ENCODE measurements around the gene WDR83. TPM values are rescaled to one million over a fixed set of nuclear protein-coding genes. Genes with fewer than 3 reads are reported as not detected.

WDR83 gene
- total RNA-seq, 6 experiments from 2014 or later, result 8.6 to 13.3 (median 9.9) TPM

- peak overlapping the region; percentile 85 for H3K27ac Mint-ChIP-seq
Measured at GRCh38 chr19:12720296-12720695, 53.7 kb downstream of the WDR83 start.

DNA sequence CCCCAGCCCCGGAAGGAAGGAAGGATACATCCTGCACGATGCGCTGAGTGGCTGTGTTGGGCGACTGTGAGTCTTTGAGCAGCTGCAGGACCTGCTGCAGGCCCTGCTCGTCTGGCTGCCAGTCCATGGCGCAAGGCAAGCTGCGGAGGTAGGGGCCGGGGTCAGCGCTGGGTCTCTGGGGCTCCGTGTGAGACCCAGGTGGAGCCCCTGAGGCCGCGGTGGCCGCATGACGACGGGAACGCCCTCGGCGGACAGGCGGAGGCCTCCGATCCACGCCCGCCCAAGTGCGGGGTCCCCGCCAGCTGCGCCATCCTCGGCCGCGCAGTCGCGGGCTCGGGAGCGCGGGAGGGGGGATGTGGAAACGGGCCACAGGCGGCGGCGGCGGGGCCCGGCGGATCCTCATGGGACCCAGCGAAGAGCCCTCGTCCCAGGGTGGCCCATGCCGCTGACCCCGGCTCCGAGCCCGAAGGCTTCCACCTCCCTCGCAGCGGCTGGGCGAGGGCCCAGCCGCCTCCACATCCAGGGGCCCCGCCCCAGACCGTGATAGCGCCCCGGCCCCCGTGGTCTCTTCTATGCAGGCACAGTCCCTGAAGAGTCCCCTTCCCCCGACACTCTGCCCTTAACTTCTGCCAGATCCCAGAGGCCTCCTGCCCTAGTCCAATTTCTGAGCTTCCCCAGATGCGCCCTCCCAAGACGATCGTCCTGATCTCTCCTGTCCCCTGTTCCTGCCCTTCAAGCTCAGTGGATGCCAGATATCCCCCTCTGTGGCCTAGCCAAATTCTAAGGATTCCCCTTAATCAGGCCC is 54.4 kb downstream of the WDR83 start:
- Mint-ChIP-seq H3K27ac (peak overlapping the region; percentile 99), H3K27me3 (ENCODE audit: insufficient read depth) (peaks cover 12% of the 10 kb centered on the region), H3K4me3 (peak overlapping the region; percentile 97), H3K36me3 (ENCODE audit: low read depth) (peaks cover 21% of the 10 kb centered on the region), H3K4me1 (ENCODE audit: low read depth) (peaks cover 43% of the 10 kb centered on the region), H3K9me3 (no peaks in the 10 kb centered on the region)
- DNase-seq, result peak; percentile 5
- TF ChIP-seq, protein P1, sequence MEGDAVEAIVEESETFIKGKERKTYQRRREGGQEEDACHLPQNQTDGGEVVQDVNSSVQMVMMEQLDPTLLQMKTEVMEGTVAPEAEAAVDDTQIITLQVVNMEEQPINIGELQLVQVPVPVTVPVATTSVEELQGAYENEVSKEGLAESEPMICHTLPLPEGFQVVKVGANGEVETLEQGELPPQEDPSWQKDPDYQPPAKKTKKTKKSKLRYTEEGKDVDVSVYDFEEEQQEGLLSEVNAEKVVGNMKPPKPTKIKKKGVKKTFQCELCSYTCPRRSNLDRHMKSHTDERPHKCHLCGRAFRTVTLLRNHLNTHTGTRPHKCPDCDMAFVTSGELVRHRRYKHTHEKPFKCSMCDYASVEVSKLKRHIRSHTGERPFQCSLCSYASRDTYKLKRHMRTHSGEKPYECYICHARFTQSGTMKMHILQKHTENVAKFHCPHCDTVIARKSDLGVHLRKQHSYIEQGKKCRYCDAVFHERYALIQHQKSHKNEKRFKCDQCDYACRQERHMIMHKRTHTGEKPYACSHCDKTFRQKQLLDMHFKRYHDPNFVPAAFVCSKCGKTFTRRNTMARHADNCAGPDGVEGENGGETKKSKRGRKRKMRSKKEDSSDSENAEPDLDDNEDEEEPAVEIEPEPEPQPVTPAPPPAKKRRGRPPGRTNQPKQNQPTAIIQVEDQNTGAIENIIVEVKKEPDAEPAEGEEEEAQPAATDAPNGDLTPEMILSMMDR (IDR thresholded peaks at IDR 0.05), result no peak

More at GRCh38 chr19:12720296-12720695, 53.7 kb downstream of the WDR83 start:
- TF ChIP-seq, protein P1 (IDR thresholded peaks at IDR 0.05), result no peak
- Mint-ChIP-seq H3K9me3 (no peaks in the 10 kb centered on the region), H3K36me3 (ENCODE audit: low read depth) (peaks cover 25% of the 10 kb centered on the region), H3K4me3 (peak overlapping the region; percentile 94), H3K4me1 (ENCODE audit: low read depth) (peaks cover 43% of the 10 kb centered on the region), H3K27me3 (ENCODE audit: insufficient read depth) (peaks cover 12% of the 10 kb centered on the region)
- no peak for DNase-seq

DNA sequence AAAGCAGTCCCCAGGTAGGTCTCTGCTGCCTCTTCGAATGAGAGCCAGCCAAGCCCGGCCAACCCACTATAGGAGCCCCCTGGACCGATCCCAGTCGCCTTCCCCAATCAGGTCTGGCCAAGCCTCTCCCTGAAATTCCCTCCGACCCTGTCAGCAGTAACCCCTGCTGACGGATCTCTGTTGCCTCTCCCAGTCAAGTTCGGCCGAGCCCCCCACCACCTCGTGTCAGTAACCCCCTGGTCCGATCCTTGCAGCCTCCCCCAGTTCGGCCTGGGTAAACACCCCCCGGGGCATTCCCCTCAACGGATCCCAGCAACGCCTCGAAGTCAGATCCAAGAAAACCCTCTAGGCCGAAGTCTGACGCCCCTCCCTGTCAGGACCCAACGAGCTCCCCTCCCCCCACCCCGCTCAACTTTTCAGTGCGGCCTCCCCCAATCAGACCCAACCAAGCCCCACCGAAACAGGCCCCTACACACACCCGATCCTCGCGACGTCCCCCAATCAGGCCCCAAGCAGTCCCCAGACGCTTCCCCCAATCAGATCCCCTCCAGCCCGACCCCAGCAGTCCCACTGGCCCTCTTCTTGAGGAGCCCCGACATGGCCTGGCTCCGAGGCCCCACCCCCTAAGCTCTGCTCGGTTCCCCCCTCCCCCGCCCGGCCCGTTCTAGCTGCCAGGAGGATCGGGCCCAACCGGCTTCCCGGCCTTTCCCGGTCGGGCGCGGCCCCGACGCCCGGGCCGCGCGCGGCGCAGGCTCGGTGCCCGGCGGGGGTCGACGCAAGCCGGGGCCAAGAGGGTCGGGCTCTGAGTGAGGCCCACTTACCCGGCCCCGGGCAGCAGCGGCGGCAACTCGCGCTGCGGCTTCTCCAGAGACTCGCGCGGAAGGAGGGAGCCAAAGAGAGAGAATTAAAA is 55.3 kb downstream of the WDR83 start:
- no peaks in the 10 kb centered on the region for H3K9me3 Mint-ChIP-seq
- TF ChIP-seq, protein P1 (IDR thresholded peaks at IDR 0.05), result no peak
- peak; percentile 42 for DNase-seq
- peak overlapping the region; percentile 97 for H3K4me3 Mint-ChIP-seq
- peaks cover 43% of the 10 kb centered on the region for H3K4me1 Mint-ChIP-seq (ENCODE audit: low read depth)
- H3K27ac Mint-ChIP-seq, result peak overlapping the region; percentile 99
- peaks cover 9% of the 10 kb centered on the region for H3K27me3 Mint-ChIP-seq (ENCODE audit: insufficient read depth)
- peaks cover 25% of the 10 kb centered on the region for H3K36me3 Mint-ChIP-seq (ENCODE audit: low read depth)

DNA sequence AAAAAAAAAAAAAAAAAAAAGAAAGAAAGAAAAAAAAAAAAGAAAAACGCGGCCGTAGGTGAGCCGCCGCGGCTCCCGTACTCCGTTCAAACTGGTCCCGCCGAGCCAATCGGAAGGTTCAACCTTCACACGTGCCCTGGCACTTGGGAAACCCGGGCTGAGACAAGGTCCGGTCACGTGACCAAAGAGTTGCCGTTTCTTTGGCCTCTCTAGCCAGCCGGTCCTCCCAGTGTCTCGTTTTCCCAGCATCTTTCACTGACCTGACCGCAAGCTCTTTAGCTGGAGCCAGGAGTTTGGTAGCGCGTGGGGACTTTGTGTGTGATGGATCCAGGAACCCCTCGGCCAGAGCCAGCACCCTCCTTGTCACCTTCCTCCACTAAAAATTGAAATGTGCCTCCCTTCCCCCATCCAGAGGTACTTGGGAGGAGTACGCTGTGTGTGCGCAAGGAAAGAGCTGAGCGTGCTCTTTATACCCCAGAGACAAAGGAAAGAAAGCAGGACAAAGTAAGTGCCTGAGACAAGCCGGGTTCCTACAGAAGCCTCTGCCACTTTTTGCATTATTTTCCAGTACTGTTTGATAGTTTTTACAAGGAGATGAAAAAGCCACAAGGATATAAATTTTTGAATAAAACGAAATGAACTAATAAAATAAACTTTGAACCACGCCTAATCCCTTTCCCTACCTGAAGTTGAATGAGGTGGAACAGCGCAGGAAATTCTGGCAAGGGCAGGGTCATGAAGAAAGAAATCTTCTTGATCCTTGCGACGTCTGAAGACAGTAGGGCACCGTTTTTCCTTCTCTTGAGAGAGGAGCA is 56.2 kb downstream of the WDR83 start:
- TF ChIP-seq, protein P1 (IDR thresholded peaks at IDR 0.05), result no peak
- H3K27ac Mint-ChIP-seq, result peak overlapping the region; percentile 99
- peak; percentile 99 for DNase-seq
- peaks cover 26% of the 10 kb centered on the region for H3K36me3 Mint-ChIP-seq (ENCODE audit: low read depth)
- peak overlapping the region; percentile 97 for H3K4me3 Mint-ChIP-seq
- H3K9me3 Mint-ChIP-seq, result no peaks in the 10 kb centered on the region
- H3K4me1 Mint-ChIP-seq (ENCODE audit: low read depth), result peaks cover 43% of the 10 kb centered on the region
- peaks cover 9% of the 10 kb centered on the region for H3K27me3 Mint-ChIP-seq (ENCODE audit: insufficient read depth)

- peaks cover 9% of the 10 kb centered on the region for H3K27me3 Mint-ChIP-seq (ENCODE audit: insufficient read depth)
- peak overlapping the region; percentile 97 for H3K4me3 Mint-ChIP-seq
- no peak for DNase-seq
- peak overlapping the region; percentile 99 for H3K27ac Mint-ChIP-seq
- peaks cover 41% of the 10 kb centered on the region for H3K4me1 Mint-ChIP-seq (ENCODE audit: low read depth)
- TF ChIP-seq, protein P1 (IDR thresholded peaks at IDR 0.05), result no peak
- peaks cover 29% of the 10 kb centered on the region for H3K36me3 Mint-ChIP-seq (ENCODE audit: low read depth)
- no peaks in the 10 kb centered on the region for H3K9me3 Mint-ChIP-seq
Measured at GRCh38 chr19:12723381-12723640, 56.7 kb downstream of the WDR83 start.
